Tibial nerve (tissue), 4 donors: ENCODE measurements around the gene MORN1.

Experiments
- CTCF ChIP-seq, 5 experiments: fragments of 200-600 bp in 3 of 5; fragments of 450-650 bp in 2 of 5; sonication (generic) in 3 of 5; IDR thresholded peaks; one replicate each; pipeline ENCODE4 v1.5.1; 2016 to 2019; ENCODE audit warnings: antibody characterized with exemption in 5 of 5, mild to moderate bottlenecking in 3 of 5, moderate library complexity in 2 of 5
- EP300 ChIP-seq, 2 donors: sonication (generic); formaldehyde crosslinking; IDR thresholded peaks; one replicate each; pipeline ENCODE4 v1.6.1; 2017; ENCODE audit warnings: antibody characterized with exemption in 2 of 2, mild to moderate bottlenecking in 1 of 2

- TF ChIP-seq CTCF (IDR thresholded peaks at IDR 0.05) (no peak), EP300 (IDR thresholded peaks at IDR 0.05) (no peak)
These were observed 46.7 kb upstream of the MORN1 start for GRCh38 chr1:2438038-2438437.
